ENCODE results near the gene KRT86.
"Not testable (repeated sequence)": the region's sequence is repeated elsewhere in the genome, so short reads cannot be mapped to it uniquely, and the experiment has no call there.

Gene KRT86

DNA sequence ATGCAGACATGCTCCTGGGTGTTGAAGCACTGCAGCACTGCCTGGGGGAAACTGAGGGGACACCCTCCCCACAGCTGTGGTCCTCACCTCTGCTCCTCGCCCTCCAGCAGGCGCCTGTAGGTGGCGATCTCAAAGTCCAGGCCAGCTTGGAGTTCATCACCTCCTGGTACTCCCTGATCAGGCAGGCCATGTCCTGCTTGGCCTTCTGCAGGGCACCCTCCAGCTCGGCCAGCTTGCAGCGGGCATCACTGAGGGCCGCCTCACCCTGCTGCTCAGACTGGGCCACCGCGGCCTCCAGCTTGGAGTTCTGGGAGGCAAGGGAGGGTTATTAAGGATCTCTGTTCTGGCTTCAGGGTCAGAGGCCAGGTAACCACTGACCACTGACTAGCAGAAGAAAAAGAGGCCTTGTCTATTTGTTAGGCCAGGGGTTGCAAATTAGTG, 22.2 kb upstream of the KRT86 start:
- not testable (repeated sequence) for DNase-seq (ENCODE audit: low read depth in 2 of 2); H3K4me3 ChIP-seq (replicated peaks in 1 of 2; ENCODE audit: low read depth in 2 of 2, low read length in 2 of 2)
- TF ChIP-seq, protein P1, sequence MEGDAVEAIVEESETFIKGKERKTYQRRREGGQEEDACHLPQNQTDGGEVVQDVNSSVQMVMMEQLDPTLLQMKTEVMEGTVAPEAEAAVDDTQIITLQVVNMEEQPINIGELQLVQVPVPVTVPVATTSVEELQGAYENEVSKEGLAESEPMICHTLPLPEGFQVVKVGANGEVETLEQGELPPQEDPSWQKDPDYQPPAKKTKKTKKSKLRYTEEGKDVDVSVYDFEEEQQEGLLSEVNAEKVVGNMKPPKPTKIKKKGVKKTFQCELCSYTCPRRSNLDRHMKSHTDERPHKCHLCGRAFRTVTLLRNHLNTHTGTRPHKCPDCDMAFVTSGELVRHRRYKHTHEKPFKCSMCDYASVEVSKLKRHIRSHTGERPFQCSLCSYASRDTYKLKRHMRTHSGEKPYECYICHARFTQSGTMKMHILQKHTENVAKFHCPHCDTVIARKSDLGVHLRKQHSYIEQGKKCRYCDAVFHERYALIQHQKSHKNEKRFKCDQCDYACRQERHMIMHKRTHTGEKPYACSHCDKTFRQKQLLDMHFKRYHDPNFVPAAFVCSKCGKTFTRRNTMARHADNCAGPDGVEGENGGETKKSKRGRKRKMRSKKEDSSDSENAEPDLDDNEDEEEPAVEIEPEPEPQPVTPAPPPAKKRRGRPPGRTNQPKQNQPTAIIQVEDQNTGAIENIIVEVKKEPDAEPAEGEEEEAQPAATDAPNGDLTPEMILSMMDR (IDR thresholded peaks at IDR 0.05; ENCODE audit: low read depth, low read length), result peak; percentile 27

DNA sequence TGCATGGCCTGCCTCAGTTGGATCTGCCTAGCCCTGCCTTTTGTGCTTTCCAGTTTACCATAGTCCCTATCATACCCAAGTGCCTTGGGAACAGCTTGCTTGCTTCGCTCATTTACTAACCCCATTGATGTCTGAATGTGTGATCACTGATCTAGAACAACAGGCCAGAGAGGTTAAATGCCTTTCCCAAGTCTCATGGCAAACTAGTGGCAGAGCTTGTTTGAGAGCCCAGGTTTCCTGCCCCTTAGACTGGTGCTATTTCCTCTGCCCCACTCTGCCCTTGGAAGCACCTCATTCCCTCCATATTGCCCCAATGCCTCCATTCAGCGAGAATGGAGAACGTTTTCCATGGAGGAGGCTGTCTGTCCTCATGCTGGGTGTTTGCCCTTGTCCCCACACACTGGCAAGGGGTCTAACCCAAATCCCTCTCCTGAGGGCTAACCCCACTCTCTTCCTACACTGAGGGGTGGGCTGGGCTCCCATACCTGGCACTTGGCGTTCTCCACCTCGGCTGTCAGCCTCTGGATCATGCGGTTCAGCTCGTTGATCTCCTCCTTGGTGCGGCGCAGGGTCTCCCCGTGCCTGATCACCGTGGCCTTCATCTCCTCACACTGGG, 21.6 kb upstream of the KRT86 start:
- no peak for DNase-seq (ENCODE audit: low read depth in 2 of 2)
- H3K4me3 ChIP-seq (replicated peaks in 1 of 2; ENCODE audit: low read depth in 2 of 2, low read length in 2 of 2), result no peak overlapping the region
- TF ChIP-seq, protein P1 (IDR thresholded peaks at IDR 0.05; ENCODE audit: low read depth, low read length), result no peak

DNA sequence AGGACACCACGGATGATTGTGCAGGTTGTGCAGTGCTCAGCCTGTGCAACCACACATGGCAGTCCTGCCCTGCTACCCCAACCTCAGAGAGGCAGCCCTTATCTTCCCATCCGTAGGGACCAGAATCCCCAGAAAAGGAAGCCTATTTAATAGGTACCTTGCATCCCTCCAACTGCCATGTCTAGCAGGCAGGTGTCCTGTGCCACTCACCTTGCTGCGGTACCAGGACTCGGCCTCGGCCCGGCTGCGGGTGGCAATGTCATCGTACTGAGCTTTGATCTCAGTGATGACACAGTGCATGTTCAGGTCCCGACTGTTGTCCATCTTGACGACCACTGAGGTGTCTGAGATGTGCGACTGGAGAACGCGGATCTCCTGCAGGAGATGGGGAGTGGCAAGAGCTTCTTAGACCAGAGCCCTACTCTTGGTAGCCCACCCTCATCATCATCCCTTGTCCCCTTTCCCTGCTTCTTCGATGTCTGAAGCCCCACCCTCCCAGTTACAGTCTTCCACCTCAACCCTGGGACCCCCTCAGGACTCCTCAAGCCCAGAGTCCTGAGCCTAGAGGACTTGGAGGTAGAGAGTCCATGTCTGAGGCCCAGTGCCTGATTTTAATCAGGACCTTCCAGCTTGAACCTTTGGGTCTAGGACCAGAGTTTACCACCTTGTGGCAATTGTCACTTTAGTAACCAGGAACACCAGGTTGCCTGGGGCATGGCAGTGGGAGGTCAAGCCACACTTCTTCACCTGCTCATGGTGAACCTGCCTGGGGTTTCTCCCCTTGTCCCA, 20.9 kb upstream of the KRT86 start:
- no peak overlapping the region for H3K4me3 ChIP-seq (replicated peaks in 1 of 2; ENCODE audit: low read depth in 2 of 2, low read length in 2 of 2)
- TF ChIP-seq, protein P1 (IDR thresholded peaks at IDR 0.05; ENCODE audit: low read depth, low read length), result no peak
- no peak for DNase-seq (ENCODE audit: low read depth in 2 of 2)

DNA sequence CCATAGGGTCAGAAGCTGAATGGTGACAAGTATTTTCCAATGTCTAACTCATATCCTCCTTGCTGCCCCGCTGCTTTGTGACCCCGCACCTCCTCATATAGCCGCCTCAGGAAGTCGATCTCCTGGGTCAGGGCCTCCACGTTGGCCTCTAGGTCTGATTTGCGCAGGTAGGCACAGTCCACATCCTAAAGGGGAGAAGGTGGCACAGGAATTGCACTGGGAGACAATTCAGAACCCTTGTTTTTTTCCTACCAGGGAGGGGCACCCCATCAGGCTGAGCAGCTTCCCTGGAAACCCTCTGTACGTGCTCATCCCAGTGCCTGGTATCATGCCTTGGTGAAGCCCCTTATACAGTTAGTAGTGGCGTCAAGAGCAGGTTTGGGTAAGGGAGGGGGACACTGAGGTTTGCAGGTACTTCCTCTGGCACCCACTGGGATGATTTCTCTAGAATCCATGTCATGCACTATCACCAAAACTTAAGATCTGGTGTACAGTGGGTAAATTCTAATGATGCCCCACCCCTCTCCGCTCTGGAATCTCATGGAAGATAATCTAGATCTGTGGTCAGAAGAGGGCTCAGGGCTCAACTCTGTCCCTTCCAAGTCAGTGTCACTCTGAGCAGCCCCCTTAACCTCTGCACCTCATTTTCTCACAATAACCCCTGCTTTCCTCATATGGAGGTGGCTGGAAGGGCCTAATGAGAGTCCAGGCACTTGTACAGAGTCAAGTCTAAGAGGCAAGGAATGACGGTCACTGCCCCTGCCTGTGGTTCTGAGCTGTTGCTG, 20.1 kb upstream of the KRT86 start:
- TF ChIP-seq, protein P1 (IDR thresholded peaks at IDR 0.05; ENCODE audit: low read depth, low read length), result no peak
- no peak for DNase-seq (ENCODE audit: low read depth in 2 of 2)
- no peak overlapping the region for H3K4me3 ChIP-seq (replicated peaks in 1 of 2; ENCODE audit: low read depth in 2 of 2, low read length in 2 of 2)

DNA sequence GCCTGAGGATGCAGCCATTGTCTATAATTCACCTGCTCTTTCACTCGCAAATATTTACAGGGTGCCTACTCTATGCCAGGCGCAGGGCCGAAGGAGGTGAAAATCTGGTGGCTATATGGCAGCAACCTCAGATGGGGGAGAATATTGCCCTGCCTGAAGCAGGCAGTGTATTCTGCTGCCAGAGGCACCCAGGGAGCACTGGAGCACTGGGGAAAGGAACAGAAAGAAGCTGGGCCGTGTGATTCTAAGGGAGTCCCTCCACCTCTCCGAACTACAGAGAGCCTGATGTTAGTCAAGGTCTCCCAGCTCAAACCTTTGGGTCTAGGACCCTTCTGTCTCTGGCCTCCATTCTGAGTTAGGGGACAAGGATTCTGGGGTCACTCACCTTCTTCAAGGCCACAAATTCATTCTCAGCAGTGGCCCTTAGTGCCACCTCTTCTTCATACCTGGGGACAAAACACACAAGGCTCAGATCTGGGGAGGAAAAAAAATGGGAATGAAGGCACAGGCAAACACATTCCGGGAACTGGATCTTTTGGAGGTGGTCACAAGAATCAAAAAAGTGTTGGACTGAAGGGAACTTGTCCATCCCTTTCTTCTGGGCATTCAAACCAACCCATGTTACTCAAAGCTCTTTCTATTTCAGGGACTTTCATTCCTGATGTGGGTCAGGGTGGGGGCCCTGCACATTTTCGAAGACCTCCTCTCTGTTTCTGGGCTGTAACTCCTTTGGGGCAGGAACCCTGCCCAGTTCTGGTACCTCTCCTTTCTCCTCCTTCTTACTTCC, 19.3 kb upstream of the KRT86 start:
- TF ChIP-seq, protein P1 (IDR thresholded peaks at IDR 0.05; ENCODE audit: low read depth, low read length), result no peak
- H3K4me3 ChIP-seq (replicated peaks in 1 of 2; ENCODE audit: low read depth in 2 of 2, low read length in 2 of 2), result no peak overlapping the region
- DNase-seq (ENCODE audit: low read depth in 2 of 2), result no peak

DNA sequence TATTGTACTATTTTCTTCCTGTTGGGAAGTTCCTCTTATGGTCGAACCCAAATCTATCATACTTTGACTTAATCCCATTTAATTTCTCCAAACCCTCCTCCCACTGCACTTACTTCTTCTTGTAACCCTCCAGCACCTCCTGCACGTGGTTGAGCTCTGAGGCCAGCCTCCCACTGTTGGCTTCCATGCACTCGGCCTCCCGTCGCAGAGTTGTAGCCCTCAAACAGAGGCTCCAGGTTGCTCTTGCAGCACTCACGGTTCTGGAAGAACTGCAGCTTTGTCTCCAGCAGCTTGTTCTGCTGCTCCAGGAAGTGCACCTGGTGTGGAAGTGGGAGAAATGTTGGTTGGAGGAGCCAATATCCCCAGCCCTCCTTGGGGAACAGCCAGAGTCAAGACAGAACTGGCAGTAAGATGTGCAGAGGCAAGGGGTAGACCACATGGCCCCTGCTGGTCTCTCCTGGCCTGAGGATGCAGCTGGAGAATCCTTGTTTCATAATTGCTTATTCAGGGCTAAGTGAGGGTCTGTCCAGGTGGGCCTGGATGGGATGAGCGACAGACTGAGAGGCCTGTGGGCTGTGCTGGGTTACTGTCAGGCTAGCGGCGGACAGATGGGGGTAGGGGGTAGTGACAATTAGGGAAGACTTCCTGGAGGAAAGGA, 18.4 kb upstream of the KRT86 start:
- DNase-seq (ENCODE audit: low read depth in 2 of 2), result no peak
- no peak overlapping the region for H3K4me3 ChIP-seq (replicated peaks in 1 of 2; ENCODE audit: low read depth in 2 of 2, low read length in 2 of 2)

More for the DNA sequence above, 18.4 kb upstream of the KRT86 start:
- TF ChIP-seq, protein P1 (IDR thresholded peaks at IDR 0.05; ENCODE audit: low read depth, low read length), result no peak
